ENCODE measurements around the gene ANKMY2.

- TF ChIP-seq CTCF (IDR thresholded peaks at IDR 0.05 in 4 of 5, conservative IDR thresholded peaks at IDR 0.05 in 1 of 5) (no peak), POLR2A (IDR thresholded peaks at IDR 0.05) (no peak)
Measured at GRCh38 chr7:16693601-16694318, 48.2 kb upstream of the ANKMY2 start.
